Lower leg skin (tissue), 3 donors: ENCODE data around the gene ZCCHC14.

Experiments
- POLR2A ChIP-seq, 2 donors: fragments of 450-650 bp; IDR thresholded peaks; one replicate each; pipeline ENCODE4 v1.6.1; 2016 to 2017; ENCODE audit warnings: antibody characterized with exemption in 2 of 2, mild to moderate bottlenecking in 1 of 2, moderate library complexity in 1 of 2
- TF ChIP-seq, protein P1 (sequence below), 3 donors: fragments of 450-650 bp; IDR thresholded peaks; one replicate each; pipeline ENCODE4 v1.5.1; 2016; ENCODE audit warnings: antibody characterized with exemption in 3 of 3, mild to moderate bottlenecking in 3 of 3, moderate library complexity in 2 of 3

DNA sequence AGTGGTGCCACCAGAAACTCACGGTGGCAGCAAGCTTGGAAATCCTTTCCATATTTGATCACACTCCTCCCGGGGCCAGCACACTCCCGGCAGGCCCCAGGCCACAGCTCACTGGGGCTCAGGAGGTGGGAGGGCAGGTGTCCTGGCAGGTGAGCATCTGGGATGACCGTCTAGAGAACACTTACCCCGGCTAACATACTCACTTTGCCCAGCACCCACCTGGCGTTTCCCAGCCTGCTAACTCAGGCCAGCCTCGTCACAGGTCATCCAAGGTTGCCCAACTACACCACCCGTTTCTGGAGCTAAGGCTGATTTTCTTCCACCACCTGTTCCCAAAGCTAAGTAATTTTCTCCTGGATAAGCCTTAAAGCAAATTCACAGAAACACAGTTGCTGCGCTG, 134.1 kb downstream of the ZCCHC14 start:
- TF ChIP-seq POLR2A (IDR thresholded peaks at IDR 0.05), result no peak
- TF ChIP-seq, protein P1, sequence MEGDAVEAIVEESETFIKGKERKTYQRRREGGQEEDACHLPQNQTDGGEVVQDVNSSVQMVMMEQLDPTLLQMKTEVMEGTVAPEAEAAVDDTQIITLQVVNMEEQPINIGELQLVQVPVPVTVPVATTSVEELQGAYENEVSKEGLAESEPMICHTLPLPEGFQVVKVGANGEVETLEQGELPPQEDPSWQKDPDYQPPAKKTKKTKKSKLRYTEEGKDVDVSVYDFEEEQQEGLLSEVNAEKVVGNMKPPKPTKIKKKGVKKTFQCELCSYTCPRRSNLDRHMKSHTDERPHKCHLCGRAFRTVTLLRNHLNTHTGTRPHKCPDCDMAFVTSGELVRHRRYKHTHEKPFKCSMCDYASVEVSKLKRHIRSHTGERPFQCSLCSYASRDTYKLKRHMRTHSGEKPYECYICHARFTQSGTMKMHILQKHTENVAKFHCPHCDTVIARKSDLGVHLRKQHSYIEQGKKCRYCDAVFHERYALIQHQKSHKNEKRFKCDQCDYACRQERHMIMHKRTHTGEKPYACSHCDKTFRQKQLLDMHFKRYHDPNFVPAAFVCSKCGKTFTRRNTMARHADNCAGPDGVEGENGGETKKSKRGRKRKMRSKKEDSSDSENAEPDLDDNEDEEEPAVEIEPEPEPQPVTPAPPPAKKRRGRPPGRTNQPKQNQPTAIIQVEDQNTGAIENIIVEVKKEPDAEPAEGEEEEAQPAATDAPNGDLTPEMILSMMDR (IDR thresholded peaks at IDR 0.05), result no peak
